Lung (tissue), 12 donors: Measurements from ENCODE around the gene SIK3. TPM values are rescaled to one million over a fixed set of nuclear protein-coding genes. Genes with fewer than 3 reads are reported as not detected.

Source experiments
- ATAC-seq: fragments of 200-7000 bp; cut with Tn5 transposase; one replicate; pipeline ENCODE4 v1.9.1; 2020; ENCODE audit warnings: moderate number of reproducible peaks; ENCODE audit not compliant: insufficient read depth, low FRiP score
- DNase-seq, 3 donors: peaks; one replicate each; pipeline ENCODE4 v3.0.0-alpha.2; 2013 to 2017
- H3K27ac ChIP-seq, 2 donors: one replicate each; pipeline ENCODE4 v1.5.1; 2013; ENCODE audit warnings: mild to moderate bottlenecking in 2 of 2, moderate library complexity in 2 of 2, control low read depth in 1 of 2, inconsistent platforms in 1 of 2, low read depth in 1 of 2, low read length in 1 of 2
- H3K27me3 ChIP-seq, 3 donors: one replicate each; pipeline ENCODE4 v1.5.1; 2013; ENCODE audit warnings: low read length in 2 of 3; ENCODE audit not compliant: control insufficient read depth in 3 of 3, insufficient read depth in 3 of 3
- H3K36me3 ChIP-seq, 4 donors: one replicate each; pipeline ENCODE4 v1.5.1; 2013; ENCODE audit warnings: low read length in 4 of 4, mild to moderate bottlenecking in 1 of 4, moderate library complexity in 1 of 4; ENCODE audit not compliant: control insufficient read depth in 4 of 4, insufficient read depth in 4 of 4
- H3K4me1 ChIP-seq, 5 donors: one replicate each; pipeline ENCODE4 v1.5.1; 2013; ENCODE audit warnings: low read length in 5 of 5, mild to moderate bottlenecking in 2 of 5, moderate library complexity in 1 of 5; ENCODE audit not compliant: control insufficient read depth in 5 of 5, insufficient read depth in 5 of 5
- H3K4me3 ChIP-seq: one replicate; pipeline ENCODE4 v1.5.1; 2013; ENCODE audit warnings: mild to moderate bottlenecking, control low read depth, moderate library complexity
- H3K9ac ChIP-seq, 2 donors: one replicate each; pipeline ENCODE4 v1.5.1; 2013; ENCODE audit warnings: low read length in 2 of 2, control low read depth in 1 of 2; ENCODE audit not compliant: insufficient read depth in 1 of 2
- H3K9me3 ChIP-seq, 4 donors: one replicate each; pipeline ENCODE4 v1.5.1; 2013; ENCODE audit warnings: low read length in 3 of 4, mild to moderate bottlenecking in 1 of 4, moderate library complexity in 1 of 4; ENCODE audit not compliant: control insufficient read depth in 4 of 4, insufficient read depth in 3 of 4
- WGBS, 2 donors: extraction: QIAGEN DNeasy Blood & Tissue Kit; methylation state at CpG; one replicate each; pipeline ENCODE4 v1.1.7; 2013; 5-methylcytosine and 5-hydroxymethylcytosine counted together
- polyA plus RNA-seq, 2 donors: library from polyadenylated mRNA; stranded (reverse); fragments of 200-250 nt; gene quantifications; one replicate each; pipeline ENCODE4 v1.2.1, GENCODE V29; 2013
- total RNA-seq, 2 donors: library from RNA; depleted of rRNA in 1 of 2; stranded (reverse); fragments of >200 nt in 1 of 2; gene quantifications; one replicate each; pipeline ENCODE4 v1.2.1, GENCODE V29; 2014 to 2021
- TF ChIP-seq, protein P1 (sequence below): IDR thresholded peaks from 2 replicates; pipeline ENCODE4 v1.5.1; 2012; ENCODE audit warnings: mild to moderate bottlenecking; ENCODE audit errors: control extremely low read depth, extremely low read depth
- donor health status: control.
- donor health status: control.
- donor health status: Bipolar disorder and iron deficiency.
- donor health status: healthy.
- donor health status: DM: yes; HTN: yes; CAD: no.

SIK3 gene
- total and polyA plus RNA-seq, 4 donors, result 9.0 to 43.4 (median 29.6) TPM

DNA sequence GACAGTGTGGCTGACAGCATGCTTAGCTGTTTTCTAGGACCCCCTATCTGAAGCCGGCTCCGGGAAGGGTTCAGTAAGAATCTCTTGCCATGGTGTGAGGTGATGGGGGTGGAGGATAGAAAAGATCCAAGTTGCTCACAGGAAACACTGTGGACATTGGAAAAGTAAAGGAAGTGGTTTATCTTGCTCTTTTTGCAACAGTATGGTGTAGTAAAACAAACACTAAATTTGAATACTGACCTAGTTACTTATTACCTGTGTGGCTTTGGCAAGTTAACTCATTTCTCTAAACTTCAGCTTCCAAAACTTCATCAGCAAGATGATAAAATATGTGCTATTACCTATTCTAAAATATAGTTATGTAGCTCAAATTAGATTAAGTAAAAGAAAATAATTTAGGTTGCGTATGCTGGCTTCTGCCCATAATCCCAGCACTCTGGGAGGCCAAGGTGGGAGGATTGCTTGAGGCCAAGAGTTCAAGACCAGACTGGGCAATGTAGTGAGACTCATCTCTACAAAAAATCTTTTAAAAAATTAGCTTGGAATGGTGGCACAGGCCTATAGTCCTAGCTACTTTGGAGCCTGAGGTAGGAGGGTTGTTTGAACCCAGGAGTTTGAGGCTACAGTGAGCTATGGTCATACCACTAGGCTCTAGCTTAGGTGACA is 209.2 kb downstream of the SIK3 start:
- WGBS, 2 donors, result 93 to 95% methylated on average over 3 of the region's 3 CpGs
- Histone ChIP-seq H3K9ac (no peak overlapping the region), H3K27me3 (no peaks in the 10 kb centered on the region), H3K36me3 (peaks cover 7 to 14% (median 12%) of the 10 kb centered on the region in 4 donors), H3K9me3 (no peaks in the 10 kb centered on the region), H3K27ac (no peak overlapping the region), H3K4me1 (peaks cover 0 to 24% (median 11%) of the 10 kb centered on the region in 5 donors), H3K4me3 (no peak overlapping the region)
- no peak for ATAC-seq
- peak in 1 of 3 donors; percentile 8 for DNase-seq
- TF ChIP-seq, protein P1, sequence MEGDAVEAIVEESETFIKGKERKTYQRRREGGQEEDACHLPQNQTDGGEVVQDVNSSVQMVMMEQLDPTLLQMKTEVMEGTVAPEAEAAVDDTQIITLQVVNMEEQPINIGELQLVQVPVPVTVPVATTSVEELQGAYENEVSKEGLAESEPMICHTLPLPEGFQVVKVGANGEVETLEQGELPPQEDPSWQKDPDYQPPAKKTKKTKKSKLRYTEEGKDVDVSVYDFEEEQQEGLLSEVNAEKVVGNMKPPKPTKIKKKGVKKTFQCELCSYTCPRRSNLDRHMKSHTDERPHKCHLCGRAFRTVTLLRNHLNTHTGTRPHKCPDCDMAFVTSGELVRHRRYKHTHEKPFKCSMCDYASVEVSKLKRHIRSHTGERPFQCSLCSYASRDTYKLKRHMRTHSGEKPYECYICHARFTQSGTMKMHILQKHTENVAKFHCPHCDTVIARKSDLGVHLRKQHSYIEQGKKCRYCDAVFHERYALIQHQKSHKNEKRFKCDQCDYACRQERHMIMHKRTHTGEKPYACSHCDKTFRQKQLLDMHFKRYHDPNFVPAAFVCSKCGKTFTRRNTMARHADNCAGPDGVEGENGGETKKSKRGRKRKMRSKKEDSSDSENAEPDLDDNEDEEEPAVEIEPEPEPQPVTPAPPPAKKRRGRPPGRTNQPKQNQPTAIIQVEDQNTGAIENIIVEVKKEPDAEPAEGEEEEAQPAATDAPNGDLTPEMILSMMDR, result no peak

DNA sequence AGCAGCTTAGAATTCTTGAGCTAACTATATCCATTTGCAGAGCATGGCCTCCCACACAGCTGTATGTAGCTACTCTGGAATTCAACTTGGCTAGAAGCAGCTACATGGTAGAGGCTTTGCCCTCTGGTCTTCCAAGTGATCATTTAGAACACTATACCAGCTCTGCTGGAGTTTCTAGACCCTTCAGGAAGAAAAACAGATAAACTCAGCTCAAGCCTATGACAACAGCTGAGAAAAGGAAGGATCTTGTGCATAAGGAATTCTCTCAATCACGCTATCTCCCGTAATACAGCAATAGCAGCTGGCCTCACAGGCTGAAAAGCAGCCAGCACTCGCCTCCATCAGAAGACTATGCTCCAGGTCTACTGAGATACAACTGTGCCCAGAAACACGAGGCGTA is 210.2 kb downstream of the SIK3 start:
- WGBS, 2 donors, result 89 to 93% methylated on average over 5 of the region's 5 CpGs
- TF ChIP-seq, protein P1, result no peak
- H3K4me1 ChIP-seq, result peaks cover 0 to 24% (median 11%) of the 10 kb centered on the region in 5 donors
- H3K9me3 ChIP-seq, result no peaks in the 10 kb centered on the region
- H3K36me3 ChIP-seq, result peaks cover 5 to 13% (median 6%) of the 10 kb centered on the region in 4 donors
- no peak overlapping the region for H3K9ac ChIP-seq
- ATAC-seq, result no peak
- H3K4me3 ChIP-seq, result no peak overlapping the region
- H3K27ac ChIP-seq, result no peak overlapping the region
- peak; percentile 44 to 70 (median 57) for DNase-seq
- H3K27me3 ChIP-seq, result no peaks in the 10 kb centered on the region

DNA sequence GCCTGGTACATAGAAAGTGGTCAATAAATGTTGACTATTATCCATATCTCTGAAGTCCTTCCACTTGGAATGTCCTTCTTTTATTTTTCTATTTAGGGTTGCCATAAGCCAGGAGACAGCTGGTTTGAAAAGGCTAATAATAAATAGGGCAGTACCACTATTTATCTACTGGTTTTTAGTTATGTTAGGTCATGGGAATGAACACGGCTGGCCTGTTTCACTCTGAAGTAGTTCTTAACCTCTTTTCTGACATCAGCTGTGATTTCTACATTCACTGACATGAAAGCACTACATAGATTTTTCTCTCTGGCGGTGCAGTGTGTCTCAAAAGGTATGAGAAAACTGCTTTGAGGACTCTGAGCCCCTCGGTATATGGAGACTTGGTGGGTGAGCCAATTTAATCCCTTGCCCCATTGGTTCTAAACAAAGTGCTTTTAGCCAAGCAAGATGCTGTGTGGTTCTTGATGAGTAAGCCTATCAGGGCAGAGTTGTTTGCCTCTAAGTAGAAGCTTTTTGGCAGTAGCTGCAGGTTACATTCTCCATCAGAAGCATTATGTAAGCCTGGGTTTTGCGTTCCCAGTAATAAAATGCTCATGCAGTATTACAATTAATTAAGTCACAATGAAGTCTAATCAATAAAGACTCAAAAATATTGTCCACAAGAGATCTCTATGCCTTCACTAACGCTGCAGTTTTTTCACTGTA is 212.1 kb downstream of the SIK3 start:
- DNase-seq (peak in 2 of 3 donors; percentile 11 to 29), ATAC-seq (no peak)
- Histone ChIP-seq H3K27ac (peak overlapping the region in 1 of 2 donors; percentile 53), H3K9me3 (no peaks in the 10 kb centered on the region), H3K4me3 (no peak overlapping the region), H3K36me3 (peaks cover 0 to 5% (median 3%) of the 10 kb centered on the region in 4 donors), H3K4me1 (peaks cover 0 to 24% (median 11%) of the 10 kb centered on the region in 5 donors), H3K27me3 (no peaks in the 10 kb centered on the region), H3K9ac (no peak overlapping the region)
- TF ChIP-seq, protein P1, result no peak
- 77 to 86% methylated on average over 5 of the region's 5 CpGs for WGBS, 2 donors
